Stimulated activated CD4-positive, alpha-beta T cell treated with anti-CD3 and anti-CD28 coated beads, Interleukin-4, amount 100 ng/mL, for 48 hours (primary cell): ENCODE results near the gene SH3PXD2B.

Experiments used
- DNase-seq, 2 donors: peaks; one replicate each; pipeline ENCODE4 v3.0.0-alpha.2; 2020; ENCODE audit warnings: low read depth in 2 of 2

The SH3PXD2B gene

DNA sequence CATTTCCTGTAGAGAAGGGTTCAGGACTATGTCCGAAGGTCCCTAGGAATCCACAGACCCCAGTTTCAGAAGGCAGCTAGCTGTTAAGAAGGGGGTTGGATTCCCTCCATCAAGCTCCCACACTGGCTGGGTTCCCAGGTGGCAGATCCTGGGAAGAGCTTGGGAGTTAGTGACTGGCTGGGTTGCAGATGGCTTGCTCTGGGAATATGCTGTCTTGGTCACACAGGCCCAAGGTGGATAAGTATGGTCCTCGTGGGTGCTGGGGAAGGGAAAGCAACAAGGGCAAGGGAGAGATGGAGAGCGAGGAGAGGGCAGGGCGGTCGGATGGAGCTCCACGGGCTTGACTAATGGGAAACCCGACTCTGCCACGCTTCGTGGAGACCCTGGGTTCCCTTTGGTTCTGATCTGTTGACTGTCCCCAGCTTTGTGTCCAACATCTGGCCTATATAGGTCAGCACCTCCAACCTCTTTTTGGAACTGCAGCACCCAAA, 17.4 kb downstream of the SH3PXD2B start:
- no peak for DNase-seq

DNA sequence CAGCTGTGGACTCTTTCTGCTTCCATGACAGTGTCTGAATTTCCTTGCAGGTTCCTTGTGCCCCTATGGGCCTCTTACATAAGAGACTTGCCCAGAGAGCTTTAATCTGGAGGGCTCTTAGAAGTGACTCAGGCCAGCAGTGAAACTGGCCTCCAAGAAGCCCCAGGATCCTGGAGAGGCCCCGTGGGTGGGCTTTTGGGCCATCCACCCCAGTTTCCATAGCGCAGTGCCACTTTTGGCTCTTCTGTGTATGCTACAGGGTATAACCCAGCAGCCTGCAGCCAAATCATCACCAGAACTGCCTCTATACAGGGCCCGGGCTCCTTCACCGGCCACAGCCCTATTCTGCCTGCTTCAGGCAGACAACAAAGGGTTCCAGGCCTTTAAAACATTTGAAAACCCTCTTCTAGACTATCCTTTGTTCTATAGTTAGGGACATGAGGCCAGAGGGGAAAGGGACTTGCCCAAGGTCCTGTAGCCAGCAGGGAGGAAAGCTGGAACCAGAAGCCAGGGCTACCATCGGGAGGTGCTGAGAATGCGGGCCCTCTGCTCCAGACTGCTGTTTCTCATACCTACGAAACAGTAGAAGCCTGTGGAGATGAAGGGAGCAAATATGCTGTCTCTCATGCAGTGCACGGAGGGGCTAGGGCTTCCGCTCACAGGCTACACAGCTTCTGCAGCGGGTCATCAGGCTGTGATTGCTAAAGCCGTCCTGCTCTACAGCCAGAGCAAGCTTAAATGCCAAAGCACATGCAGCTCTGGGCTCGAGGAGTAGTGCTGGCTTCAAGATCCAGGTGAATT, 18.0 kb downstream of the SH3PXD2B start:
- DNase-seq: no peak

DNA sequence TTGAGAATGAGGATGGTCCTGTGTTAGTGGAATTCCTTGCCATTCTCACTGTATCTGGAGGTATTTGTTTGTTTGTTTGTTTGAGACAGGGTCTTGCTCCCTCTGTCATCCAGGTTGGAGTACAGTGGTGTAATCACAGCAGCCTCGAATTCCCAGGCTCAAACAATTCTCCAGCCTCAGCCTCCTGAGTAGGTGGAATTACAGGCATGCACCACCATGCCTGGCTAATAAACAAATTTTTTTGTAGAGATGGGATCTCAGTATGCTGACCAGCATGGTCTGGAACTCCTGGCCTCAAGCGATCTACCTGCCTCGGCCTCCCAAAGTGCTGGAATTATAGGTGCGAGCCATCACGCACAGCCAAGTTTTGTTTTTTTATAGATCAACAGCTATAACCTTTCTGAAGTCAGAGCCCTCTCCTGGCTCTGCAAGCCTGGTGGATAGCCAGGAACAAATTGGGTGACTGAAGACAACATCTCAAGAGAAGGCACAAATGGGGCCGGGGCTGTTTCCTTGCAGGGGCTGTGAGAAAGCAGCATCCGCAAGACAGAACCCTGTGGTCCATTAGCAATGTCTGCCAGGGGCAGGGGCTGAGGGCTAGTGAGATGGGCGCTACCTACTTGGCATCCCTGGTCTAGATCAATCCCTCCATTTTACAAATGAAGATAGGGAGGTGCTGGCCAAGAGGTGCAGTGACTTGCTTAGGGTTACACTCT, 18.8 kb downstream of the SH3PXD2B start:
- no peak for DNase-seq

DNA sequence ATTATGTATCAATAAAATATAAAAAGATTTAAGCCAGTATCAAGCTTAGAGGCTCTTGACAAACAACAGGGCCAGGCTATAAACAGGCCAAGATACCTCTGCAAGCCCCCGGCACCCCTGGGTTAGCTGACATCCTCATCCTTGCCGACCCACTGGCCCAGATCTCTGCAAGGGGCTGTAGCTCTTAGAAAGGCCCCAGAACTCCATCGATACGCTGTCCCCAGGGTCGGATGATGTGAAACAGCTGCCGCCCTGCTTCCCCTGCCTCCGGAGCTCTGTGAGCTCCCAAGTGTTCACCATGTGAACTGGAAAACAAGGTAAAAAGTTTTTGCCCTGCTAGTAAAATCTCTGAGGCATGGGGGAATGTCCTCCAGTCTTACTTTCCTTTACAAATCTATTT, 20.1 kb downstream of the SH3PXD2B start:
- no peak for DNase-seq

DNA sequence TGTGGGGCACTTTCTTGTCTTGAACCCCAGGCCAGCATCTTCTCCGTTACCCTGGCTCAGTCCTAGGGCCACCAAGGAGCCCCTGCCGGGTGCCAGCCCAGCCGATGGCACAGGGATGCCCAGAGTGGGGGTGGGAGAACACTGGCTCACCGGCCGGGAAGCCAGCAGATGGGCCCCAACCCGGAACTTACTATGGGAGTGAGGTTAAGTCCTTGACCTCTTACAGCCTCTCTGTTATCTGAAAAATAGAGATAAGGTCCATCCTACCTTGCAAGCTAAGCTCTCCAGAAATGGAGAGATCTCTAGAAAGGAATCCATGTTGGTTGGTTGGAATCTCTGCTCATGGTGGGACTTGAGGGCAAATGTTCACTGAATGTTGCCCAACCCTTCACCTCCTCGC, 20.8 kb downstream of the SH3PXD2B start:
- DNase-seq: no peak

DNA sequence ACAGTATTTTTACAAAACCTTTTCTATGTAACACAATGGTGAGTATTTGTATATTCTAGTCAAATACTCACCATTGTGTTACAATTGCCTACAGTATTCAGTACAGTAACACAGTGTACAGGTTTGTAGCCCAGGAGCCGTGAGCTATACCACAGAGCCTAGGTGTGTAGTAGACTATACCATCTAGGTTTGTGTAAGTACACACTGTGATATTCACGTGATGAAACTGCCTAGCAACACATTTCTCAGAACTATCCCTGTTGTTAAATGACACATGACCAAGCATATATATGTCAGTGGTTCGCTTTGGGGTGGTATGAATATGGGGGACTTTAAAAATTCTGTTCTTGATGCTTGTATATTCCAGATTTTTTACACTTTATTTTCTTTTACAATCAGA, 21.3 kb downstream of the SH3PXD2B start:
- no peak for DNase-seq

DNA sequence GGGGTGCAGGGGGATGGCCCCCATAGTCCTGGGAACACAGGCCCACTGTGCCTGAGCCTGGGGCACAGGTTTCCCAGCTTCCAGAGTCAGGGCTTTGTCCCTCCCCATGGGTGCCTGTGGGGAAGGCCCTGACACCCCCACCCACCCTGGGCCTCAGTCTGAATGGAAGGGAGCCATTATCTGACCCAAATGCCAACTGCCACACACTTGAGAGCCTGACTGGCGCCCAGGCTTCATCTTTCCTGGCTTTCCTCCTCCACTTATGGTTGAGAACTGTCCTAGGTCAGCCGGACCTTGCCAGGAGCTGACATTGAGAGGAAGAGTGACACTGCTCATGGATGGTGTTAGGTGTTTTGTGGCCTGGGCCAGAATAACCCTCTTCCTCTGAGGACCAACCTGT, 24.0 kb downstream of the SH3PXD2B start:
- no peak for DNase-seq

DNA sequence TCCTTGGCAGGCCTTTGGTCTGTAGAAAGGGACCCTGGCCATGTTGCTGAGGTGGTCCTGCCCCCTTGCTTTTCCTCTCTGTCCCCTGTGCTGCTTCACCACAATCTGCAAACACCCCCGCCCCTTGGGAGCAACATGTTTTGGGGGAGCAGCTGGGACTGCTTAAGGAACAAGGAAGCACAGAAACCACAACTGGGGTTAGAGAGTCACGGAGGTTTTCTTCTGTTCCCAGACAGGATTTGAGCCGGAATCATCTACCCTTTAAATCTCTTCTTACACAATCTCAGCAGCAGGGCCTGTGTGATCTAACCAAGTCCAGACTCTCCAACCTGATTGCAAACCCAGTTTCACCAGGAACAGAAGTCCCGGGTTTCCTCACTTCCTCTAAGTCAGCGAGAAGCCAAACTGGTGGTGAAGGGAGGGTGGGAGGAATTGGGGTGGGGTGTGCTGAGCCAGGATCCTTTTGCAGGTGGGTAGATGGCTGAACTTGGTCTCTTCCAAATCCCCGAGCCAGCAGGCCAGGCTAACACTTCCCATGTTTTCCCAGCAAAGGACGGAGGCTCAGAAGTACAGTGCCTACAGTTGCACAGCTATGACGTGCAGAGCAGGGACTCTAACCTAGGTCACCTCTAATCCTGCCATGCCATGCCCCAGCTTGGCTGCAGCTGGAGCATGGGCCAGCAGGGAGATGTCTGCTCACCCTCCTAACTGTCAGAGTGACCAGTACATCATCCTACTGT, 25.0 kb downstream of the SH3PXD2B start:
- no peak for DNase-seq

DNA sequence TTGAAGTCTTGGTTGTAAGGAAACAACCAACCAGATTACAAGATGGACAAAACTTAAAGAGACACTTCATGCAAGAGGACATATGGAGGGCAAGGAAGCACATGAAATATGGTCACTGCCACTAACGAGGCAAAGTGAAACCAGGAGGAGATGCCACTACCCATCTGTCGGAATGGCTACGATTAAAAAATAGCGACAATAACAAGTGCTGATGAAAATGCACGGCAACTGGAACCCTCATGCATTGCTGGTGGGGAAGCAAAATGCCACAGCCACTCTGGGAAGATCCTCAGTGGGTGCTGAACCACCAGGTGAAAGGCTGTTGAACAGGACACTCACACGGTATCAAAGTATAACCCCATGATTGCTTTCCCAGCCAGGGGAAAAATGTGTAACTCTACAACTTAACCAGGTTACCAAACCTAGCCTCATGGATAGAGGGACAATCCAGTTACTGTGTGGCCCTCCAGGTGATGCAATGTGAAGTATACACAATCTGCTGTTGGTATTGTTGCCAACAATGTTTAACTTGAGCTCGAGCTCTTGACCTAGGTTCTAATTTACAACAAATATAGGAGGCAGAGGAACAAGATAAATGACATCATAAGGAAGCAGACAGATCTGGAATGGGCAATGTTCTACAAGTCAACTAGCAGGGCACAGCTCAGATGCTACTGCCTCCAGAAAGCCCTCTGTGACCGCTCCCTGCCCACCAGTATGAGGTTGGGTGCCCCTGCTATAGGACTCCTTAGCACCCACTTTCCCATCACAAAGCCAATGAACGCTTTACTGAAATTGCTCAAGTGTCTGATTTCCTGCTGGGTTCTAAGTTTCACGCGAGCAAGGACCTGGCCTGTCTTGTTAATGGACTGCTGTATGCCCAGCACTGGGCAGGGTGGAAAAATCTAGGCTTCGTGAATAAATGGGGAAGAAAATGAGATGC, 25.8 kb downstream of the SH3PXD2B start:
- DNase-seq: no peak

DNA sequence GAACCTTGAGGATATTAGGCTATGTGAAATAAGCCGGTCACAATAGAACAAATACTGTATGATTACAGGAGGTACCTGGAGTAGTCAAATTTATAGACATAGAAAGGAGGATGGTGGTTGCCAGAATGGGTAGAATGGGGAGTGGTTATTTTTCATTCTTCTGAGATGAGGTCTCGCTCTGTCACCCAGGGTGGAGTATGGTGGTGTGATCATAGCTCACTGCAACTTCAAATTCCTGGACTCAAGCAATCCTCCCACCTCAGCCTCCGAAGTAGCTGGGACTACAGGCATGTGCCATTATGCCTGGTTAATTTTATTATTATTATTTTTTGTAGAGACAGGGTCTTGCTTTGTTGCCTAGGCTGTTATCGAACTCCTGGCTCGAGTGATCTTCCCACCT, 27.1 kb downstream of the SH3PXD2B start:
- DNase-seq: no peak

DNA sequence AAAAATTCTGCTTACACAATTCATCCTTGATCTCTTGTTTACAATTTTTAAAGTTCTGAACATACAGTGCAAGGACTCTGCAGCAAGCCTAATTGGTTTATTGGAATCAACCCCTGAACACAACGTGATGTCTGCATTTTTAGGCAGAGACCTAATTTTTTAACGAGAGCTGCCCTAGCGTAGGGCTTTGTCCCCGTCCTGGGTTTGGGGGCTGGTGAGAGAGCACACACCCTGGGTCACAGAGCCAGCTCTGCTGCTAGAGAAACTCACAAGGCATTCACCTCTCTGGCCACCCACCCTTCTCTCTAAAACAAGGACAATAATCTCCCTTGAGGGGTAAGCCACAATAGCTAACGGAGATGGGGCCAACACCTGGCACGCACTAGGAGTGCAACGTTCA, 28.2 kb downstream of the SH3PXD2B start:
- no peak for DNase-seq

DNA sequence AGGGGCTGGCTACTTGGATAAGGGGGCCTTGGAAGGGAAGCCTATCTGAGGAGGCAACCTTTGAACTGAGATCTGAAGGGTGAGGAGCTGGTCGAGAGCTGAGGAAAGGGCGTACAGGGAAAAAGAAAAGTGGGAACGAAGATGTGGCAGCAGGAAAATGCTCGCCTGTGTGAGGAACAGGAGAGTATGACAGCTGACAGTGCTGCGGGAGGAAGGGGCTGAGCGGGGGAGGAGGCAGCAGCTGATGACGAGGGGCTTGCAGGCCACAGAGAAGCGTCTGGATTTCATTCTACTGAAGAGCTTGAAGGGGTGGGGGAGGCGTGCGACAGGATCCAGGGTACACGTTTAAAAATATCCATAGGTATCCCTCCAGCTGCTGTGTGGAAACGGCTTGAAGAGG, 28.9 kb downstream of the SH3PXD2B start:
- DNase-seq: no peak

DNA sequence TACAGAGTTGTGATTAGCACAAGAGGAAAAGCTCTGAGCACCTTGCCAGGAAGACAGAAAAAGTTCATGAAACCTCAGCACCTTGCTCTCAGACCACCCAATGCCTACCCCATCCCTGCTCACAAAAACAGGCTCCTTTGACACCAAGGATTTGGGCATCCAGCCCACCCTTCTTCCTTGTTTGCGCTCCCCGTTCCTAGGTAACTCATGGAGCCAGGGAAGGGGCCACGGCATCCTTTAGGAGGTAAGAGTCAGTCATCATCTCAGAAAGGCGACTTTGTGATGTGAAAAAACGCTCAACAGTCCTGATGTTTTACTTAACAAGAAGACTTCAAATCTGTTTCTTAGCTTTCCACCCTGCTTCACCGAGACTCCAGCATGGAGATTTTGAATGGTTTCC, 29.5 kb downstream of the SH3PXD2B start:
- DNase-seq: no peak

DNA sequence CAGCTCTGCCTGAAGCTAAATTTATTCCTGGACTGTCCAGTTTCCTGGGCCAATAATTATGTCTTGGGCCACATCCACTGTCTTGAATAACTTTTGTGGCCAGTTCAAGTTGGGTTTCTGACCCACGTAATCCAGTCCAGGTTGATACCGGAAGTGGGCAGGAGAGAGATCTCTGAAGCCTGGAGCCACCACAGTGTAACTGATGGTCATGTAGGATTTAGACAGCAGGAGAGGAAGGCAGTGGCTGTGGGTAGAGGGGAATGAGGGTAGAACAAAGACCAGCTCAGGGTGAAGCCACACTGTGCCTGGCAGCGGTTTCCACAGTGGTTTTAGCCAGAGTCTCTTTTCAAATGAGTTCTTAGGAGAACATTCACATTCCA, 30.2 kb downstream of the SH3PXD2B start:
- no peak for DNase-seq

DNA sequence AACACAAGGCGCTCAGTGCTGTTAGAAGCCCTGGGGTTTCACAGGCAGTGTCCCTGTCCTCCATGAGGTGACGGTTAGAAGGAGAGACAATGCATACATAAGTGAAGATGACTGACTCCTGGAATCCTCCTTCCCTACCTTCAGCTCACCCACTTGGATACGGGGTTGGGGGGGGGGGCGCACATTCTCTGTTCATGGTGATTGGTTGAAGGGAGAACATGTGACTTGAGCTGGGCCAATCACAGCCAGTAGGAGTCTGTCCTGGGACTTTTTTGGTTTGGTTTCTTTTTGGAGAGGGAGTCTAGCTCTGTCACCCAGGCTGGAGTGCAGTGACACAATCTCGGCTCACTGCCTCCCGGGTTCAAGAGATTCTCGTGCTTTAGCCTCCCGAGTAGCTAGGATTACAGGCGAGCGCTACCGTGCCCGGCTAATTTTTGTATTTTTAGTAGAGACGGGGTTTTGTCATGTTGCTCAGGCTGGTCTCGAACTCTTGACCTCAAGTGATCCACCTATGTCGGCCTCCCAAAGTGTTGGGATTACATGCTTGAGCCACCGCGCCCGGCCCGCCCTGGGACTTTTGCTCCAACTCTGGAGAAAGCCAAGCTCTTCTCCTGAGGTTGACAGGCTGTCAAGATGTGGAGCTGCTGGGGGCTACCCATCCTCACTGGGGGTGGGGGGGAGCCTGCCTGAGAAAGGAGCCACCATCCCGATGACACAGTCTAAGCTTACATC, 30.8 kb downstream of the SH3PXD2B start:
- no peak for DNase-seq

DNA sequence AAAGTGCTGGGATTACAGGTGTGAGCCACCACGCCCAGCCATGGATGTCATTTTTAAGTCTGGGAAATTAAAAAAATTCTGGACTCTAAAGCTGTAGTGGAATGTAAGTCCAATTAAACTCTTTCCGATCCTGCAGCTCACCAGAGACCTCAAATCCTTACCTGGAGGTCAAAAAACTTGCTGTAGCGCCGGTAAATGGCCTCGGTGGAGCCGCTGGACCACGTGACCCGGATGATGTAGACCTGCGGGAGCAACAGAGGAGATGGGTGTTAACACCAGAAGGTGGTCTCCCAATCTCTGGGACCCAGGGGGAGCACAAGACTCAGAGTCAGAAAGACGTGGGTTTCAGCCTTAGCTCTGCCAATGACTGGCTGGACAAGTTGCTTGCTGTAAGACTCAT, 32.1 kb downstream of the SH3PXD2B start:
- no peak for DNase-seq

DNA sequence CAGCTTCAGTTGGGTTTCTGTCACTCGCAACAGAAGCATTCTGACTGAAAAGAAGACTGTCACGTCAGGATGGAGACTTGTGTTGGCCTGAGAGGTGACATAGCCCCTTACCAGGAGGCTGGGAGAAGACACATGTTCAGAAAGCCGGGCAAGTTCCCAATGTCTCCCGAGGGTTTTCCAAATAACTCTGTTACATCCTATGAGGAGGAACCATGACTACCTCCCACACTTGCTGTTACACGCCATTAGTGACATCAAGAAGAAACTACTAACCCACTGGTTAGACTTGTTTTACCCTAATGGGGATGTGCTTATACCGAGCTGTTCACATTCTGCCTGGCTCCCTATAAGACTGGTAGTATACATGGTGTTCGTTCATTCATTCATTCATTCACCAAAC, 33.3 kb downstream of the SH3PXD2B start:
- DNase-seq: no peak

DNA sequence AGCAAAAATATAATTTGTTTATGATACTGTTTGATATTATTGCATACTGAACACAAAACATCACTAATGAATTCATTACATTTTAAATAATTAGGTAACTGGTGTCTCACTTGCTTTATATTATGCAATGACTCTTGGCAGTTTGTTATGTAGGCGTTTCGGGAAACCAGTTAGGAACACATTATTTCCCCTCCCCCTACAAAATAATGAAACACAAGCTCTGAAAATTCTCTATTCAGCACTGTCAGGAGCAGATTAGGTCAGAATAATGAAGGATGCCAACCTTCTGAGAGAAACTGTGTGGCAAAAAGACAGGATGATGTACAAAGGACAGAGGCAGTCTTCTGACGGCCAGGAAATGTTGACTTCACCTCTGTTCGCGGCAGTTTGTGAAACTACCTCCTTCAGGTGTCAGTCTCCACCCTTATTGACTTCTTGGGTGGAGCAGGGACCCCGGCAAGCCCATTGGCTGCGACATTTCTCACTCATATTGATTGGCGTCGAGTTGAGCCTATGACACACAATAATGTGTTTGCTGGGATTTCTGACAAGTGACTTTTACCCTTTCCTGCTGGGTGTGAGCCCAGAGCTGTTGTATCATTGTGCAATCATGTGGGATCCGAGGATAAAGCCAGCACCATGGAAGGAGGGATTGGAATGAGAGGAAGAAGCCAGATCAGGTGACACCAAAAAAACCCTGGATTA, 33.9 kb downstream of the SH3PXD2B start:
- DNase-seq: no peak

DNA sequence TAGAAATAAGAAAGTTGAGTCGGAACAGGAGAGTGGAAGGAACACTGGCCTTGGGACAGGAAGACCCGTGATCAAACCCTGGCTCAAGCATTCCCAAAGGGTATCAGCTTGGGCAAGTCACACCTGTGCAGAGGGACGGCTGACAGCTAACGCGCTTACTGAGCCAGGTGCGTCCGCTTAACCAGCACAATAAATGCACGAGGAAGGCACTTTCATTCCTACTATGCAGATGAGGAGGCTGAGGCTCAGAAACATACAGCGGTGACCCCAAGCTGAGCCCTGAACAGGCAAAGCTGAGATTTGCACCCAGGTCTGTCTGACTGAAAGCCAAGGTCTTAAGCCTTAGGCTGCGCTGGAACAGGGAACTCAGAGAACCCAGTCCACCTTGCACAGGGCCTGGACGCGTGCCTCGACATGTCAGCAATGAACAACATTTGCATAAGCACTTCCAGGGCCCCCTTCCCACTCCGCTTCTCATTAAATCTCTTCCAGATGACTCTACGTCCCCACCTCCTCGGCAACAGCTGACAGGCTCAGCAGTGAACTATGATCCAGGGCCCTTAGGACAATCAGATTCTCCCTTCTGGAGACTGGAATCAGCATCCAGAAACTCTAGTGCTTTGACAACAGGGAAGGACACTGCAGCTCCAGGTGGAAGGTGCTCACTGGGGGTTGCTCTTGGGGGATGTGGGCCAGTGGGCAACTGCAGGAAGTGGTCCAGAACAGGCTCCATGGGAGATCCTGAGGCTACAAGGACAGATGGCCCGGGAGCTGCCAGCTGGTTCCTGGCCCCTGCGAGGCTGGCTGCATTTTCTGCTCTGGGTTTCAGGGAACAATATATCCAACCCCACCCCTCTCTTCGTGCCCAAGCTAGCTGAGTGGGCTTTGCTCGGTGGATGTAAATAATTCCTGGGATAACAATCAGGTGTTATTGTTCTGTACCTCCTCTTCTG, 35.2 kb downstream of the SH3PXD2B start:
- DNase-seq: no peak
